Inflammatory macrophage (primary cell): ENCODE results near the gene WDR83.
A peak's percentile ranks its signal among the peaks of the same experiment; 100 is the strongest.

ENCODE experiments used
- DNase-seq, 2 donors: peaks; one replicate each; pipeline ENCODE4 v3.0.0-alpha.2; 2020 to 2022

WDR83 gene

DNA sequence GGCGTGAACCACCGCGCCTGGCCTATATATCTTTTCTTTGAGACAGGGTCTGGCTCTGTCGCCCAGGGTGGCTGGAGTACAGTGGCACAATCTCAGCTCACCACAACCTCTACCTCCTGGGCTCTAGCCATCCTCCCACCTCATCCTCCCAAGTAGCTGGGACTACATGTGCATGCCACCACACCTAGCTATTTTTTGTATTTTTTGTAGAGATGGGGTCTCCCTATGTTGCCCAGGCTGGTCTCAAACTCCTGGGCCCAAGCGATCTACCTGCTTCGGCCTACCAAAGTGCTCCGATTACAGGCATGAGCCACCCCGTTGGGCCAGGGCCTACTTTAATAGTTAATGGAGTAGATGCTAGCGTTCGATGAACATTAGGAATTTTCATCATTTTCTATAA, 53.7 kb downstream of the WDR83 start:
- no peak for DNase-seq

DNA sequence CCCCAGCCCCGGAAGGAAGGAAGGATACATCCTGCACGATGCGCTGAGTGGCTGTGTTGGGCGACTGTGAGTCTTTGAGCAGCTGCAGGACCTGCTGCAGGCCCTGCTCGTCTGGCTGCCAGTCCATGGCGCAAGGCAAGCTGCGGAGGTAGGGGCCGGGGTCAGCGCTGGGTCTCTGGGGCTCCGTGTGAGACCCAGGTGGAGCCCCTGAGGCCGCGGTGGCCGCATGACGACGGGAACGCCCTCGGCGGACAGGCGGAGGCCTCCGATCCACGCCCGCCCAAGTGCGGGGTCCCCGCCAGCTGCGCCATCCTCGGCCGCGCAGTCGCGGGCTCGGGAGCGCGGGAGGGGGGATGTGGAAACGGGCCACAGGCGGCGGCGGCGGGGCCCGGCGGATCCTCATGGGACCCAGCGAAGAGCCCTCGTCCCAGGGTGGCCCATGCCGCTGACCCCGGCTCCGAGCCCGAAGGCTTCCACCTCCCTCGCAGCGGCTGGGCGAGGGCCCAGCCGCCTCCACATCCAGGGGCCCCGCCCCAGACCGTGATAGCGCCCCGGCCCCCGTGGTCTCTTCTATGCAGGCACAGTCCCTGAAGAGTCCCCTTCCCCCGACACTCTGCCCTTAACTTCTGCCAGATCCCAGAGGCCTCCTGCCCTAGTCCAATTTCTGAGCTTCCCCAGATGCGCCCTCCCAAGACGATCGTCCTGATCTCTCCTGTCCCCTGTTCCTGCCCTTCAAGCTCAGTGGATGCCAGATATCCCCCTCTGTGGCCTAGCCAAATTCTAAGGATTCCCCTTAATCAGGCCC, 54.4 kb downstream of the WDR83 start:
- DNase-seq: no peak

DNA sequence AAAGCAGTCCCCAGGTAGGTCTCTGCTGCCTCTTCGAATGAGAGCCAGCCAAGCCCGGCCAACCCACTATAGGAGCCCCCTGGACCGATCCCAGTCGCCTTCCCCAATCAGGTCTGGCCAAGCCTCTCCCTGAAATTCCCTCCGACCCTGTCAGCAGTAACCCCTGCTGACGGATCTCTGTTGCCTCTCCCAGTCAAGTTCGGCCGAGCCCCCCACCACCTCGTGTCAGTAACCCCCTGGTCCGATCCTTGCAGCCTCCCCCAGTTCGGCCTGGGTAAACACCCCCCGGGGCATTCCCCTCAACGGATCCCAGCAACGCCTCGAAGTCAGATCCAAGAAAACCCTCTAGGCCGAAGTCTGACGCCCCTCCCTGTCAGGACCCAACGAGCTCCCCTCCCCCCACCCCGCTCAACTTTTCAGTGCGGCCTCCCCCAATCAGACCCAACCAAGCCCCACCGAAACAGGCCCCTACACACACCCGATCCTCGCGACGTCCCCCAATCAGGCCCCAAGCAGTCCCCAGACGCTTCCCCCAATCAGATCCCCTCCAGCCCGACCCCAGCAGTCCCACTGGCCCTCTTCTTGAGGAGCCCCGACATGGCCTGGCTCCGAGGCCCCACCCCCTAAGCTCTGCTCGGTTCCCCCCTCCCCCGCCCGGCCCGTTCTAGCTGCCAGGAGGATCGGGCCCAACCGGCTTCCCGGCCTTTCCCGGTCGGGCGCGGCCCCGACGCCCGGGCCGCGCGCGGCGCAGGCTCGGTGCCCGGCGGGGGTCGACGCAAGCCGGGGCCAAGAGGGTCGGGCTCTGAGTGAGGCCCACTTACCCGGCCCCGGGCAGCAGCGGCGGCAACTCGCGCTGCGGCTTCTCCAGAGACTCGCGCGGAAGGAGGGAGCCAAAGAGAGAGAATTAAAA, 55.3 kb downstream of the WDR83 start:
- peak; percentile 22 to 50 for DNase-seq

DNA sequence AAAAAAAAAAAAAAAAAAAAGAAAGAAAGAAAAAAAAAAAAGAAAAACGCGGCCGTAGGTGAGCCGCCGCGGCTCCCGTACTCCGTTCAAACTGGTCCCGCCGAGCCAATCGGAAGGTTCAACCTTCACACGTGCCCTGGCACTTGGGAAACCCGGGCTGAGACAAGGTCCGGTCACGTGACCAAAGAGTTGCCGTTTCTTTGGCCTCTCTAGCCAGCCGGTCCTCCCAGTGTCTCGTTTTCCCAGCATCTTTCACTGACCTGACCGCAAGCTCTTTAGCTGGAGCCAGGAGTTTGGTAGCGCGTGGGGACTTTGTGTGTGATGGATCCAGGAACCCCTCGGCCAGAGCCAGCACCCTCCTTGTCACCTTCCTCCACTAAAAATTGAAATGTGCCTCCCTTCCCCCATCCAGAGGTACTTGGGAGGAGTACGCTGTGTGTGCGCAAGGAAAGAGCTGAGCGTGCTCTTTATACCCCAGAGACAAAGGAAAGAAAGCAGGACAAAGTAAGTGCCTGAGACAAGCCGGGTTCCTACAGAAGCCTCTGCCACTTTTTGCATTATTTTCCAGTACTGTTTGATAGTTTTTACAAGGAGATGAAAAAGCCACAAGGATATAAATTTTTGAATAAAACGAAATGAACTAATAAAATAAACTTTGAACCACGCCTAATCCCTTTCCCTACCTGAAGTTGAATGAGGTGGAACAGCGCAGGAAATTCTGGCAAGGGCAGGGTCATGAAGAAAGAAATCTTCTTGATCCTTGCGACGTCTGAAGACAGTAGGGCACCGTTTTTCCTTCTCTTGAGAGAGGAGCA, 56.2 kb downstream of the WDR83 start:
- peak; percentile 98 to 99 for DNase-seq

DNA sequence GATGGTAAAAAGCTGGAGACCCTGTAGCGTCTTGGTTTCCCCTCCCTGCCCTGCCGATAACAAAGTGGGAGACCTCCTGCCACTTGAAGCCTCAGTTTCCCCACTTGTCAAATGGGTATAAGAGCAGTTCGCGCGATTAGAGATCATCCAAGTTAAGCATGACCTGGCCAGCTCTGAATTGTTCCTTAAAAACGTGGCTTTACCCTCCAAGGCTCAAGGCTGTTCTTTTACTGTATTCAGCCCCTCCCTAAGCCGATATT, 56.7 kb downstream of the WDR83 start:
- DNase-seq: no peak

DNA sequence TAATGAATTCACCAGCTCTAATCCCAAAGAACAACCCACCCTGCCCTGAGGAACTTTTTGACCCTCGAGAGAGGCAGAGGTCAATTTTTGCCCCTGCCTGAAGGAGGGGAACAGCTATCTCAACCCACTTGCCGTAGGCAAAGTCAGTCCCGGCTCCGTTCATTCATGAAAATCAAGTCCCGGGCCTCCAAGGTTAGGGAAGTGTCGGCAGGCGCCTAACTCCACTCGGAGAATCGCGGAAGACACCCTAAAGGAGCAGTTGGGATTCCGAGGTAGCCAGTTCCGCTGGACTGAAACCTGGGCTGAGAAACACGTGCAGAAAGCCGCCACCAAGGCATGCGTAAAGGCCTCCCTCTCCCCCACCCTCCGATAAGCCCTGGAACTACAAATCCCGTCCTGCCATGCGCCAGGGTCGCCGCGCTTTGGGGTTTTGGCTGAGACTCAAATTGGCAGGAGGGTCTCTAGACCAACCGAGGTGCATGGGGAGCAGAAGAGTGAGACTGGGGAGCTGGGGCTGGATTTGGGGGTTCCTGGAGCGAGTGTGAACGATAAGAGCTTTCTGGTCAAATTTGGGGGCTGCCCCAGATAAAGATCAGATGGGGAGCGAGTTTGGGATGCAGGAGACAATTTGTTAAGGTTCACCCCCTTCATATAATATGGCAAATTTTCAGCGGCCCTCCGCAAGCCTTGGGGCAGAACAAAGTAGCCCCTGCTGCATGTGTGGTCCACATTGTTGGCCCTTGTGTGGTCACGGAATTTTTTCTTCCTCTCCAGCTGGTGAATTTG, 57.2 kb downstream of the WDR83 start, which contains the start of gene TNPO2:
Gene TNPO2, minus strand, starts transcription at position 292 of the 786 bp plus-strand sequence. CDS start 2,955 bp downstream, outside the sequence.
- peak; percentile 28 to 49 for DNase-seq
